ENCODE data around the gene DYNC1I2.

The DYNC1I2 gene

DNA sequence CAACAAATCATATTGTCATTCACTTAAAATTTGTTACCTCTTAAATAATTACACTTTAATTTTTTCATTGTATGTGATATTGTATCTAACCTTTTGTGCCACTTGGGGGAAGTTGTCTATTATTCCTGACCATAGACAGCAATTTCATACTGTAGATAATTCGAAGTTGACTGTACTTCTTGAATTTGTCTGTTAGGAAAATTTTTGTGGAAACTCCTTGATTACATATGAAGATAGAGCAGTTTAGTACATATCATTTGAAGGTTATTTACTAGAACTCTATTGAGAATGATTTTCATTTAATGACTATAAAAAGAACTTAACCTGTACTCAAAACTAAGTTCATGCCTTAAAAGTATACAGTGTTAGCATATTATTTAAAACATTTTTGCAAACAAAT, 5.1 kb downstream of the DYNC1I2 start:
- no peak for TF ChIP-seq CTCF (IDR thresholded peaks at IDR 0.05; ENCODE audit: insufficient read depth, low read depth, low read length, missing control alignments)
- no peak for DNase-seq (ENCODE audit: low read depth)
- H3K4me3 ChIP-seq (ENCODE audit: low read depth, low read length), result no peak overlapping the region

DNA sequence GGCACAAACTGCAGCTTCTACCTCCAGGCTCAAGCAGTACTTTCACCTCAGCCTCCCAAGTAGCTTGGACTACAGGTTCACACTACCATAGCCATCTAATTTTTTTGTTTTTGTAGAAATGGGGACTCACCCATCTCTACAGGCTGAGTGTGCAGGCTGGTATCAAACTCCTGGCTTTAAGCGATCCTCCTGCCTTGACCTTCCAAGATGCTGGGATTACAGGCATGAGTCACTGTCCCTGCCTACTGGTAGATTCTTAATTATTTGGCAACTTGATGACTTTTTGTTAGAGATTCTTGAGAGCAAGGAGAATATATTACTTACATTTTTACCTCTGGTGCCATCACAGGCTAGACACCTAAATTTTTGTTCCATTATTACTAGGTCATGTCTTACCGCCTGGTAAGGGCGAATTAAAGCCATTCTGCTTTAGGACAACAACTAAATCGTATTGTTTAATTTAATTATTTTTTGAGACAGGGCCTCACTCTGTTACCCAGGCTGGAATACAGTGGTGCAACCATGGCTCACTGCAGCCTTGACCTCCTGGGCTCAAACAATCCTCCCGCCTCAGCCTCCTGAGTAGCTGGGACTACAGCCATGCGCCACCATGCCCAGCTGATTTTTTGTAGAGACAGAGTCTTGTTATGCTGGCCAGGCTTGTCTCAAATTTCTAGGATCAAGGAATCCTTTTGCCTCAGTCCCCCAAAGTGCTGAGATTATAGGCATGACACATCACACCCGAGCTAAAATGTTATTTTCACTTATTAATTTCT, 15.7 kb downstream of the DYNC1I2 start:
- no peak for TF ChIP-seq CTCF (IDR thresholded peaks at IDR 0.05; ENCODE audit: insufficient read depth, low read depth, low read length, missing control alignments)
- DNase-seq (ENCODE audit: low read depth), result no peak
- H3K4me3 ChIP-seq (ENCODE audit: low read depth, low read length), result no peak overlapping the region

DNA sequence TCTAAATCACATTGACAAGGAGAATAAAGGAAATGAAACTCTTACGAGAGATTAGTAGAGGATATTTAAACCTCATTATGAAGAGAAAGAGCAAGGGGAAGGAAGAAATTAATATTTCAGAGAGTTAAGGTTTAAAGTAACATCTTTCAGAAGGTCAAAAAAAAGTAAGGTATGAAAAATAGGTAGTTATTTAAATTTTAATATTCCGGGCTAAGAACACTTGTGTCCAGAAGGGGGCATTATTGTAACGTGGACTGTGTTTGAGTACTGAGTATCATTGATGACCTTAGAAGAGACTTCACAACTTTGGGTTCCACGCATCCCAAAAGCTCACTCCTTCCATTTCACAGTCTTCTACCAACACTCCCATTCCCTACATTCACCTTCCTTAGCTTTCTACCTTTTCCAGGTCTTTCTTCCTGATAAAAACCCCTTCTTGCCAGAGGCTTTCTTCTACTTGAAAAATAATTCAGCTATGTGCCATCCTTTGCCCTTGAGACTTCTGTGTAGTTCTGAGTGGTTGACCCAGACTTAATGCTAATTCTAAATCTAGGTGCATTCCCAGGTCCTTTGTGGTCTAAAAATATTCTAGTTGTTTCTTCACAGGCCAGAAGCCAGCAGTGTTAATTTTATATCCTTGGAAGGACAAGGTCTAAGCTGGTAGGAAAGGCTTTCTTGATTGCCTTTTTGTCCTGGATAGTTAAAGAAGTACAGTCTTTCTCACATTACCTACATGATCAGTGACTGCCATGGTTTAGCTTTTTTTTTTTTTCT, 16.5 kb downstream of the DYNC1I2 start:
- H3K4me3 ChIP-seq (ENCODE audit: low read depth, low read length), result no peak overlapping the region
- peak; percentile 53 for TF ChIP-seq CTCF (IDR thresholded peaks at IDR 0.05; ENCODE audit: insufficient read depth, low read depth, low read length, missing control alignments)
- peak; percentile 57 for DNase-seq (ENCODE audit: low read depth)

- H3K4me3 ChIP-seq (ENCODE audit: low read depth, low read length), result no peak overlapping the region
- peak; percentile 13 for DNase-seq (ENCODE audit: low read depth)
- TF ChIP-seq CTCF (IDR thresholded peaks at IDR 0.05; ENCODE audit: insufficient read depth, low read depth, low read length, missing control alignments), result no peak
Observed at GRCh38 chr2:171706152-171706803, 19.0 kb downstream of the DYNC1I2 start.

DNA sequence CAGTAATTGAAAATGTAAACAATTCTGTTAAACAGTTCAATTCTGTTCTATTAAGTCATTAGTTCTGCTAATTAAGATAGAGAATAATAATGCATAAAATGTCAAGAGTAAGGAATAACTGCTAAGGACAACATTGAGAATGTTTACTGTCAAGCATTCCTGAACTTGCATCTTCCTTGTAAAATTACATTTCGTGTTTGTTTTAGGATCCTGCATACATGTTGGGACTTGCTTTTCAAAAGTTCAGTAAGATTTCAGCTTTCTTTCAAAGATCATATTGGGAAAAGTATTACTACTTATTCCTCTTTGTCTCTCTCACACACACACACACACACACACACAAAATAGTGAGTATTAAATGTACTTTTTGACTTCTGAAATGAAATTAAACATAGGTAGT, 20.5 kb downstream of the DYNC1I2 start:
- no peak for DNase-seq (ENCODE audit: low read depth)
- no peak overlapping the region for H3K4me3 ChIP-seq (ENCODE audit: low read depth, low read length)
- TF ChIP-seq CTCF (IDR thresholded peaks at IDR 0.05; ENCODE audit: insufficient read depth, low read depth, low read length, missing control alignments), result no peak

- no peak overlapping the region for H3K4me3 ChIP-seq (ENCODE audit: low read depth, low read length)
- DNase-seq (ENCODE audit: low read depth), result no peak
- TF ChIP-seq CTCF (IDR thresholded peaks at IDR 0.05; ENCODE audit: insufficient read depth, low read depth, low read length, missing control alignments), result no peak
Observed at GRCh38 chr2:171709011-171709685, 21.9 kb downstream of the DYNC1I2 start.

Data from GM12865 (cell line).